Endothelial cell of umbilical vein (primary cell): ENCODE measurements around the gene CDH23. TPM values are rescaled to one million over a fixed set of nuclear protein-coding genes. Genes with fewer than 3 reads are reported as not detected.

Experiments
- BruUV-seq: library from RNA; stranded (reverse); fragments of 400-500 nt; replicated peaks from 2 replicates; lab custom pipeline; 2021; lab: Mats Ljungman, UMichigan
- CTCF ChIA-PET: fragments of 300-600, 350-600 bp; sonication (Branson Sonifier 250); formaldehyde crosslinking; loops from one replicate; lab custom pipeline; 2021; ENCODE audit warnings: antibody characterized with exemption, inconsistent platforms; lab: Charles Lee
- POLR2A ChIA-PET: fragments of 300-600, 350-600 bp; sonication (Branson Sonifier 250); formaldehyde crosslinking; loops from one replicate; lab custom pipeline; 2021; ENCODE audit warnings: antibody characterized with exemption, inconsistent platforms; lab: Charles Lee
- DNase-seq: peaks from one replicate; pipeline ENCODE4 v3.0.0-alpha.2; 2011; ENCODE audit warnings: low read depth, low spot score
- FAIRE-seq: peaks from 2 replicates; lab custom pipeline; 2011; peaks lifted over from hg19 to GRCh38; lab: Jason Lieb, UNC
- H2AFZ ChIP-seq: 2 replicates; pipeline ENCODE4 v1.6.0; 2012; ENCODE audit warnings: low read depth, low read length, control low read depth, inconsistent platforms
- H3K27ac ChIP-seq: 2 replicates; pipeline ENCODE4 v1.5.1; 2011; ENCODE audit warnings: low read depth, mild to moderate bottlenecking, control low read depth, low read length, moderate library complexity; ENCODE audit not compliant: insufficient read depth
- H3K27me3 ChIP-seq, 2 experiments: 2 replicates each; pipeline versions ENCODE4 v1.6.0 to v1.6.1; 2011; ENCODE audit warnings: low read length in 2 of 2, mixed read lengths in 1 of 2; ENCODE audit not compliant: control insufficient read depth in 2 of 2, insufficient read depth in 2 of 2
- H3K36me3 ChIP-seq, 2 experiments: 2 replicates in 1 of 2; 3 replicates in 1 of 2; pipeline ENCODE4 v1.5.1; 2011; ENCODE audit warnings: low read length in 2 of 2, mild to moderate bottlenecking in 1 of 2, moderate library complexity in 1 of 2; ENCODE audit not compliant: control insufficient read depth in 2 of 2, insufficient read depth in 2 of 2; ENCODE audit errors: extremely low read depth in 1 of 2
- H3K4me1 ChIP-seq: 3 replicates; pipeline ENCODE4 v1.5.1; 2011; ENCODE audit warnings: mild to moderate bottlenecking, low read length; ENCODE audit not compliant: control insufficient read depth, insufficient read depth; ENCODE audit errors: extremely low read depth
- H3K4me2 ChIP-seq: 2 replicates; pipeline ENCODE4 v1.6.1; 2011; ENCODE audit warnings: low read length, control low read depth, mixed read lengths; ENCODE audit not compliant: insufficient read depth
- H3K4me3 ChIP-seq, 3 experiments: fragments of 200-600 bp in 1 of 3; sonication (generic), shearing (Covaris generic) in 1 of 3; replicated peaks in 1 of 3; 2 replicates each; pipeline ENCODE4 v1.5.1; 2011 to 2016; ENCODE audit warnings: control low read depth in 3 of 3, low read length in 3 of 3, mild to moderate bottlenecking in 2 of 3, inconsistent platforms in 1 of 3, low read depth in 1 of 3, moderate library complexity in 1 of 3; ENCODE audit not compliant: insufficient read depth in 1 of 3
- H3K79me2 ChIP-seq: 2 replicates; pipeline ENCODE4 v1.6.0; 2012; ENCODE audit warnings: low read length, inconsistent platforms; ENCODE audit not compliant: control insufficient read depth, insufficient read depth
- H3K9ac ChIP-seq: replicated peaks from 2 replicates; pipeline ENCODE3; 2011; ENCODE audit warnings: low read length, control low read depth; ENCODE audit not compliant: insufficient read depth; ENCODE audit errors: extremely low read depth
- H3K9me1 ChIP-seq: replicated peaks from 3 replicates; pipeline ENCODE4 v1.6.0; 2011; ENCODE audit warnings: mild to moderate bottlenecking, low read length; ENCODE audit not compliant: control insufficient read depth, insufficient read depth; ENCODE audit errors: extremely low read depth
- H3K9me3 ChIP-seq: replicated peaks from 2 replicates; pipeline ENCODE4 v1.5.1; 2012; ENCODE audit warnings: low read length, inconsistent platforms; ENCODE audit not compliant: control insufficient read depth, insufficient read depth
- H4K20me1 ChIP-seq: replicated peaks from 2 replicates; pipeline ENCODE3; 2011; ENCODE audit warnings: mild to moderate bottlenecking, low read length; ENCODE audit not compliant: control insufficient read depth, insufficient read depth; ENCODE audit errors: extremely low read depth
- EZH2 ChIP-seq: IDR thresholded peaks from 2 replicates; pipeline ENCODE4 v1.6.1; 2012; ENCODE audit warnings: borderline replicate concordance, low read depth, mild to moderate bottlenecking, moderate library complexity, low read length, inconsistent platforms; ENCODE audit not compliant: severe bottlenecking
- FOS ChIP-seq: IDR thresholded peaks from 2 replicates; pipeline ENCODE4 v1.6.1; 2011; ENCODE audit warnings: mild to moderate bottlenecking, low read length, moderate library complexity, borderline replicate concordance; ENCODE audit not compliant: insufficient read depth
- GATA2 ChIP-seq: IDR thresholded peaks from 2 replicates; pipeline ENCODE4 v1.7.0; 2011; ENCODE audit warnings: low read depth, mild to moderate bottlenecking, moderate library complexity, mixed read lengths, low read length; ENCODE audit not compliant: insufficient read length, insufficient read depth
- JUN ChIP-seq: IDR thresholded peaks from 2 replicates; pipeline ENCODE4 v1.6.1; 2011; ENCODE audit warnings: borderline replicate concordance, low read depth; ENCODE audit not compliant: insufficient read length, insufficient read depth
- MYC ChIP-seq: IDR thresholded peaks from one replicate; pipeline ENCODE4 v1.6.1; 2011; ENCODE audit warnings: mild to moderate bottlenecking, low read depth, low read length
- POLR2A ChIP-seq: IDR thresholded peaks from 2 replicates; pipeline ENCODE4 v1.6.1; 2012; ENCODE audit warnings: low read depth, mild to moderate bottlenecking, control low read depth, low read length
- POLR2AphosphoS5 ChIP-seq: IDR thresholded peaks from 2 replicates; pipeline ENCODE4 v1.6.1; 2012; ENCODE audit warnings: low read depth, mild to moderate bottlenecking, control low read depth, low read length, moderate library complexity; ENCODE audit not compliant: insufficient read depth
- dilution Hi-C: fragments of 300-500 bp; cut with MboI; formaldehyde crosslinking; loops from one replicate; pipeline ENCODE4 v1.15.0; 2019; ENCODE audit warnings: low sequenced_read_pairs; ENCODE audit not compliant: extremely low pct_ligation_motif_present
- intact Hi-C: fragments of 100-400 bp; cut with micrococcal nuclease; formaldehyde crosslinking; loops from one replicate; pipeline ENCODE4 v1.10.0; 2022
- polyA plus RNA-seq, 4 experiments: library from polyadenylated mRNA; depleted of rRNA in 3 of 4; stranded (reverse) in 3 of 4; unstranded in 1 of 4; fragments of >200 nt; gene quantifications; 2 replicates each; pipeline versions ENCODE4 v1.2.1 to v1.2.3, GENCODE V29; 2011 to 2012; ENCODE audit warnings: missing spikeins in 1 of 4
- total RNA-seq: library from RNA; stranded (reverse); gene quantifications from 2 replicates; pipeline ENCODE4 v1.2.3, GENCODE V29; 2021
- TF ChIP-seq, protein P1 (sequence below), 2 donors: IDR thresholded peaks; 1 replicate in 1 of 2; 2 replicates in 1 of 2; pipeline ENCODE4 v1.5.1; 2011; ENCODE audit warnings: low read length in 2 of 2, mild to moderate bottlenecking in 2 of 2, moderate library complexity in 2 of 2, control low read depth in 1 of 2, inconsistent platforms in 1 of 2, low read depth in 1 of 2; ENCODE audit not compliant: insufficient read depth in 1 of 2; ENCODE audit errors: extremely low read depth in 1 of 2
- TF ChIP-seq, protein P2 (sequence below): IDR thresholded peaks from 2 replicates; pipeline ENCODE4 v1.6.1; 2011; ENCODE audit not compliant: insufficient read depth, insufficient read length

The CDH23 gene
- total and polyA plus RNA-seq, 2 donors (not counting 3 experiments of a cell fraction or from before 2014, with no cell fraction given): not detected

DNA sequence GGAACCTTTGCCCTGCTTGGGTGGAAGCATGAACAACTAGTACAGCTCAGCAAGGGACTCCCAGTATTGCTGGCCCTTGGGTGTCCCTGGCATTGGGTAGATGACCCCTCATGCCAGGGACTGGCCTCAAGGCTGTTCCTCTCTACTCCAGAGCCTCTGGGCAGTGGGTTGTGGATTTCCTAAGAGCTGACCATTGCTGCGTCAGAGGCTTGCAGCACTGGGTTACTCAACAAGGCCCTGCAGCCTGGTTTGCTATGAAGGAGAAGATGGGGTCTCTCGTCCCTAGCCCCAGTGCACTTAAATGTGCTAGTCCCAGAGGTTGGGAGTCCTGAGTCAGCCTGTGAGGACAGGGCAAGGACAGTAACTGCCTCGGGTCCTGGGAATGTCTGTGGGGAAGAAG is 374.1 kb downstream of the CDH23 start:
- Histone ChIP-seq H3K4me3 (no peak overlapping the region), H3K9ac (no peak overlapping the region), H3K4me1 (peaks cover 44% of the 10 kb centered on the region), H3K9me1 (no peaks in the 10 kb centered on the region), H3K27ac (no peak overlapping the region), H2AFZ (no peak overlapping the region), H4K20me1 (no peaks in the 10 kb centered on the region), H3K79me2 (no peaks in the 10 kb centered on the region), H3K36me3 (no peaks in the 10 kb centered on the region), H3K27me3 (no peaks in the 10 kb centered on the region), H3K9me3 (no peaks in the 10 kb centered on the region), H3K4me2 (no peak overlapping the region)
- DNase-seq: no peak
- dilution Hi-C loops: no loop called here
- ChIA-PET POLR2A (no interaction called here), CTCF (no interaction called here)
- TF ChIP-seq, protein P1, sequence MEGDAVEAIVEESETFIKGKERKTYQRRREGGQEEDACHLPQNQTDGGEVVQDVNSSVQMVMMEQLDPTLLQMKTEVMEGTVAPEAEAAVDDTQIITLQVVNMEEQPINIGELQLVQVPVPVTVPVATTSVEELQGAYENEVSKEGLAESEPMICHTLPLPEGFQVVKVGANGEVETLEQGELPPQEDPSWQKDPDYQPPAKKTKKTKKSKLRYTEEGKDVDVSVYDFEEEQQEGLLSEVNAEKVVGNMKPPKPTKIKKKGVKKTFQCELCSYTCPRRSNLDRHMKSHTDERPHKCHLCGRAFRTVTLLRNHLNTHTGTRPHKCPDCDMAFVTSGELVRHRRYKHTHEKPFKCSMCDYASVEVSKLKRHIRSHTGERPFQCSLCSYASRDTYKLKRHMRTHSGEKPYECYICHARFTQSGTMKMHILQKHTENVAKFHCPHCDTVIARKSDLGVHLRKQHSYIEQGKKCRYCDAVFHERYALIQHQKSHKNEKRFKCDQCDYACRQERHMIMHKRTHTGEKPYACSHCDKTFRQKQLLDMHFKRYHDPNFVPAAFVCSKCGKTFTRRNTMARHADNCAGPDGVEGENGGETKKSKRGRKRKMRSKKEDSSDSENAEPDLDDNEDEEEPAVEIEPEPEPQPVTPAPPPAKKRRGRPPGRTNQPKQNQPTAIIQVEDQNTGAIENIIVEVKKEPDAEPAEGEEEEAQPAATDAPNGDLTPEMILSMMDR (IDR thresholded peaks at IDR 0.05; ENCODE audit: extremely low read depth in 1 of 2, insufficient read depth in 1 of 2, low read depth in 1 of 2, low read length in 2 of 2): no peak
- TF ChIP-seq MYC (no peak), JUN (no peak), POLR2AphosphoS5 (no peak), FOS (no peak), GATA2 (no peak)
- no peak for FAIRE-seq
- no TSS peak for BruUV-seq
- intact Hi-C loops: no loop called here

DNA sequence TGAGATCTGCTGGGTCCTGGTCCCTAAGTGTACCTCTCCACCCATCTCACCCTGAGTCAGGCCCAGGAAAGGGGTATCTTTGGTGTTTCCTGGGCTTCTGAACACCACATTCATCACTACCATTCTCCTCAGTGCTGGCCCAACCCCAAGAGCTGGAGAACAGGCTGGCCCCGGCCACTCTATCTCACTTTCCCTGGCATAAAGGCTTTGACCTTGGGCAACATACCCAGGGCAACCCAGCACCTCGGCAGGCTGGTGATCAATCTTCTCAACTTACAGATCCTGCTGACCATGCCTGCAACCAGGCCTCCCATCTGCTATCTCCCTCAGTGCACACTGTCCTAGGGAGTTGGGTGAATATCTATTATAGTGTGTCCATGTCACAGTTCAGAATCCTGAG is 374.5 kb downstream of the CDH23 start:
- Histone ChIP-seq H3K4me1 (peaks cover 44% of the 10 kb centered on the region), H3K4me3 (no peak overlapping the region), H3K36me3 (no peaks in the 10 kb centered on the region), H3K79me2 (no peaks in the 10 kb centered on the region), H3K4me2 (no peak overlapping the region), H3K27ac (no peak overlapping the region), H2AFZ (no peak overlapping the region), H3K27me3 (no peaks in the 10 kb centered on the region), H3K9me1 (no peaks in the 10 kb centered on the region), H4K20me1 (no peaks in the 10 kb centered on the region), H3K9me3 (no peaks in the 10 kb centered on the region), H3K9ac (no peak overlapping the region)
- intact Hi-C loops (no loop called here), dilution Hi-C loops (no loop called here)
- BruUV-seq: no TSS peak
- TF ChIP-seq POLR2AphosphoS5: no peak
- no peak for TF ChIP-seq FOS
- TF ChIP-seq, protein P2, sequence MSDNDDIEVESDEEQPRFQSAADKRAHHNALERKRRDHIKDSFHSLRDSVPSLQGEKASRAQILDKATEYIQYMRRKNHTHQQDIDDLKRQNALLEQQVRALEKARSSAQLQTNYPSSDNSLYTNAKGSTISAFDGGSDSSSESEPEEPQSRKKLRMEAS: no peak
- TF ChIP-seq JUN: no peak
- TF ChIP-seq EZH2: no peak
- no peak for TF ChIP-seq MYC
- TF ChIP-seq, protein P1 (IDR thresholded peaks at IDR 0.05; ENCODE audit: extremely low read depth in 1 of 2, insufficient read depth in 1 of 2, low read depth in 1 of 2, low read length in 2 of 2): no peak
- TF ChIP-seq POLR2A: no peak
- TF ChIP-seq GATA2: no peak
- CTCF ChIA-PET: interaction anchor here (2.9 kb wide), 1 partner anchor 63 kb away, joined by 19 read pairs; no protein-coding TSS in a partner anchor
- no peak for DNase-seq
- POLR2A ChIA-PET: no interaction called here
- FAIRE-seq: no peak
